Activated CD8-positive, alpha-beta memory T cell treated with anti-CD3 and anti-CD28 coated beads, Interleukin-2, amount 50 U/mL, for 1 hour (primary cell): ENCODE measurements around the gene LENG1.
A peak's percentile ranks its signal among the peaks of the same experiment; 100 is the strongest.
"Not testable (repeated sequence)": the region's sequence is repeated elsewhere in the genome, so short reads cannot be mapped to it uniquely, and the experiment has no call there.

ENCODE experiments used
- DNase-seq: peaks from one replicate; pipeline ENCODE4 v3.0.0-alpha.2; 2020; ENCODE audit errors: extremely low read depth

Gene LENG1

GRCh38 chr19:54159352-54160181 is at the start of gene LENG1:
LENG1 (minus strand) TSS chr19:54159721; CDS start chr19:54159695, 26 bp downstream.
- DNase-seq: peak; percentile 100

- DNase-seq: no peak
Measured at GRCh38 chr19:54208784-54209057, 49.2 kb upstream of the LENG1 start.

GRCh38 chr19:54207983-54208783 is 48.7 kb upstream of the LENG1 start:
- no peak for DNase-seq

GRCh38 chr19:54207676-54207982 is 48.1 kb upstream of the LENG1 start:
- no peak for DNase-seq

GRCh38 chr19:54207193-54207592 is 47.7 kb upstream of the LENG1 start:
- not testable (repeated sequence) for DNase-seq

GRCh38 chr19:54206831-54207177 is 47.3 kb upstream of the LENG1 start:
- no peak for DNase-seq

- DNase-seq: no peak
Measured at GRCh38 chr19:54206030-54206830, 46.7 kb upstream of the LENG1 start.

- DNase-seq: no peak
Measured at GRCh38 chr19:54204767-54205468, 45.4 kb upstream of the LENG1 start.

GRCh38 chr19:54203151-54203611 is 43.7 kb upstream of the LENG1 start:
- DNase-seq: no peak

GRCh38 chr19:54201980-54202379 is 42.5 kb upstream of the LENG1 start:
- DNase-seq: no peak

GRCh38 chr19:54201172-54201701 is 41.7 kb upstream of the LENG1 start:
- DNase-seq: no peak

GRCh38 chr19:54199401-54199800 is 39.9 kb upstream of the LENG1 start:
- DNase-seq: no peak

- DNase-seq: no peak
Measured at GRCh38 chr19:54197121-54197520, 37.6 kb upstream of the LENG1 start.

- no peak for DNase-seq
Measured at GRCh38 chr19:54196536-54196935, 37.0 kb upstream of the LENG1 start.

- not testable (repeated sequence) for DNase-seq
Measured at GRCh38 chr19:54194463-54194862, 34.9 kb upstream of the LENG1 start.

- DNase-seq: no peak
Measured at GRCh38 chr19:54193011-54193410, 33.5 kb upstream of the LENG1 start.

GRCh38 chr19:54191811-54192453 is 32.4 kb upstream of the LENG1 start:
- no peak for DNase-seq

GRCh38 chr19:54191011-54191810 is 31.7 kb upstream of the LENG1 start, which contains the start of gene TSEN34:
TSEN34 (plus strand) TSS chr19:54191308; CDS start chr19:54191365, 57 bp downstream.
- peak; percentile 55 for DNase-seq

- DNase-seq: peak; percentile 100
Measured at GRCh38 chr19:54190503-54191010, 31.0 kb upstream of the LENG1 start.
